Measurements from ENCODE around the gene FOXO3.

- no peak for TF ChIP-seq POLR2A (IDR thresholded peaks at IDR 0.05)
- TF ChIP-seq CTCF (IDR thresholded peaks at IDR 0.05): no peak
Measured at GRCh38 chr6:108568101-108568500, 7.4 kb downstream of the FOXO3 start.
